IPS-18c (cell line): ENCODE measurements around the gene GALNT18.

Experiments
- H3K4me3 ChIP-seq: 2 replicates; pipeline ENCODE4 v1.7.0; 2013; ENCODE audit warnings: low read depth, mild to moderate bottlenecking, low read length, moderate library complexity; ENCODE audit not compliant: insufficient read depth
- H3K9me3 ChIP-seq: one replicate; pipeline ENCODE4 v1.6.1; 2013; ENCODE audit warnings: mild to moderate bottlenecking, low read length, moderate library complexity; ENCODE audit not compliant: control insufficient read depth, insufficient read depth

GALNT18 gene

GRCh38 chr11:11244470-11245080, 377.2 kb downstream of the GALNT18 start:
- no peaks in the 10 kb centered on the region for H3K9me3 ChIP-seq
- no peak overlapping the region for H3K4me3 ChIP-seq

- no peak overlapping the region for H3K4me3 ChIP-seq
Observed at GRCh38 chr11:11243590-11244469, 378.0 kb downstream of the GALNT18 start.

DNA sequence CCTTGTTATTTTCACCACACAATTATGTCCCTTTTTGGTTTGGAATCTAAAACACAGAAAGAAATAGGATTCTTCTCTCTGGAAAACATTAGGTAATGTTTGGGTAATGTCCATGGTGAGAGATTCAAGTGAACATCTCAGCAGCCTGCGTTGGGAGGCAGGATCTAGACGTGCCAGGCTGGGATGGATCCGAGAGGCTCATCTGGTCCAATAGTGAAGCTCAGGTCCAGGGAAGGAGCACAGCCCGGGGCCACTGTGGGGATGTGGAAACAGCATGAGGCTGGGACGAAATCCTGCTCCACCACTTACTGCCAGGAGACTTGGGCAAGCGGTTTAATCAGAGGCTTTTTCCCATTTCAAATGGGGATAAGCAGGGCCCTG, 378.6 kb downstream of the GALNT18 start:
- Histone ChIP-seq H3K9me3 (no peaks in the 10 kb centered on the region), H3K4me3 (no peak overlapping the region)

More at GRCh38 chr11:11243590-11244469, 378.0 kb downstream of the GALNT18 start:
- no peaks in the 10 kb centered on the region for H3K9me3 ChIP-seq

GRCh38 chr11:11241284-11241683, 380.5 kb downstream of the GALNT18 start:
- no peaks in the 10 kb centered on the region for H3K9me3 ChIP-seq
- H3K4me3 ChIP-seq = no peak overlapping the region

DNA sequence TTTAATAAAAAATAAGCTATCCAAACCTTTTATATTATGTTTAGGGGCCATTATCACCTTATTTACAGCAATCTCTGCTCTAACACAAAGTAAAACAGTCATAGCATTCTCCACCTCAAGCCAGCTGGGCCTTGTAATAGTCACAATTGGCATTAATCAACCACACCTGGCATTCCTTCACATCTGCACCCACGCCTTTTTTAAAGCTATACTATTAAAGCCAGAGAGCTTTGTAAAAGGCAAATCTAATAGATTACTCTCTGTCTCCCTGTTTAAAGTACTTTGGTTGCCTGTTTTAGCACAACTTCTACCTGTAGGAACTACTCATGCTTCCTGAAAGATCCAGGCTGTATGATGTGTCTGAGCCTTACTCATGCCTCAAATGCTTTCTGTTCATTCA, 381.8 kb downstream of the GALNT18 start:
- Histone ChIP-seq H3K4me3 (no peak overlapping the region), H3K9me3 (no peaks in the 10 kb centered on the region)

GRCh38 chr11:11237070-11237832, 384.6 kb downstream of the GALNT18 start:
- no peak overlapping the region for H3K4me3 ChIP-seq
- no peaks in the 10 kb centered on the region for H3K9me3 ChIP-seq

DNA sequence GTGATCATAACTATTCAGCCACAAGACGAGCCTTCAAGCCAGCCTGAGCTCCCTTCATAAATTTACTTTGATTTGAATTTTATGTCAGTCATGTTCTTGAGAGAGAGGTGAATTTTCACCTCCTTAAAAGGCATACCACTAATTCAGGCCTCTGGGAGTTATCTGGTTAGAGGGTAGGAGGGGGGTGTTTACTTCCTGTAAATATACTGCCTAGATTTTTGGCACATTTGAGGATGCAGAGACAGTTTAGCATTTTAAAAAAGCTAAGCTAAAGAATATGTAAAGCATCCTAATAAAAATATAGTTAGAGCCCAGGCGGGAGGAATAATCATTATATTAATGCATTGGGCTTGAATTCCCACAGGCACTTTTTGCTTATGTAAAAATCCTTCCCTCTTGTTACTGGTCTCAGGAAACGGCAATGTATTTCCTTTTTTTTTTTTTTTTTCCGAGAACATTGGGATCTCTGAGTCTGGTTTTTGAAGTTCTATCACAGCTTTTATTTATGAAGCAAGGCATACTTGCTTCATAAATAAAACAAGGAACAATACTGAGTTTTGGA, 385.2 kb downstream of the GALNT18 start:
- no peak overlapping the region for H3K4me3 ChIP-seq
- no peaks in the 10 kb centered on the region for H3K9me3 ChIP-seq

- Histone ChIP-seq H3K9me3 (no peaks in the 10 kb centered on the region), H3K4me3 (no peak overlapping the region)
Observed at GRCh38 chr11:11231763-11232162, 390.0 kb downstream of the GALNT18 start.

DNA sequence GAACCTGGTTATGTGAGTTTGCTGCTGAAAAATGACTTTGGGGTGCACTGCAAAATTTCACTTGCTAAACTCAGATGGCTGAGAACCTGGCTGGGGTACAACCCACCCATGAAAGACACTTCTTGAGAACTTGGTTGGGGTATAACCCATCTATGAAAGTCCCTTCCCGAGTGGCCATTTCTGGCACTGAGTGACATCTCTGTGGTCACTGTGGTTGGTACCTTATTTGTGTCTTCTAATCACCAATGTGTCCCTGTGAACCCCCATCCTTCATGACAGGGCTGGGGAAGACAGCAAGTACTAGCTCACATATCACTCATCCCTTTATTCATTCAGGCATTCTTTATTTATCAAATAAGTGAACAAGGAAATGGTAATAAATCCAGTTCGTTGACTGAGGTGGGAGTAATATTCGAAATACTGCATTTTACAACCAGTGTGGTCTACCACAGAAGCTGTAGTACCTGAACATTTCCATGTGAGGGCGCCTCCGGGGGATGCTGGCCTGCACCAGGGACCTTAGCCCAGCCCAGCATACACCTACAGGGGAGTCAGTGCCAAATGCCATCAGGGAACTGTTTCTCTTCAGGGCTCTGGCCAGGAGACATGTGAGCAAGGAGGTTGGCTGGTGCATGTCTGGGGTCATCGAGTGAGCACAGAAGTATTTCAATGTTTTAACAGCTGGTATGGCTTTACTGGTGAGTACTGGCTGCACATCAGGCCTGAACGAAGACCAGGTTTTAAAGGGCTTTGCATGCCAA, 390.8 kb downstream of the GALNT18 start:
- H3K4me3 ChIP-seq = no peak overlapping the region
- H3K9me3 ChIP-seq = no peaks in the 10 kb centered on the region

GRCh38 chr11:11230087-11230486, 391.7 kb downstream of the GALNT18 start:
- Histone ChIP-seq H3K9me3 (no peaks in the 10 kb centered on the region), H3K4me3 (no peak overlapping the region)

GRCh38 chr11:11229647-11230046, 392.2 kb downstream of the GALNT18 start:
- H3K9me3 ChIP-seq = no peaks in the 10 kb centered on the region
- no peak overlapping the region for H3K4me3 ChIP-seq

GRCh38 chr11:11227296-11228085, 394.3 kb downstream of the GALNT18 start:
- Histone ChIP-seq H3K9me3 (no peaks in the 10 kb centered on the region), H3K4me3 (no peak overlapping the region)
